ENCODE results near the gene INSYN2B. TPM values are rescaled to one million over a fixed set of nuclear protein-coding genes. Genes with fewer than 3 reads are reported as not detected.

Gene INSYN2B
- total RNA-seq, 1 experiment from 2014 or later, result not detected

DNA sequence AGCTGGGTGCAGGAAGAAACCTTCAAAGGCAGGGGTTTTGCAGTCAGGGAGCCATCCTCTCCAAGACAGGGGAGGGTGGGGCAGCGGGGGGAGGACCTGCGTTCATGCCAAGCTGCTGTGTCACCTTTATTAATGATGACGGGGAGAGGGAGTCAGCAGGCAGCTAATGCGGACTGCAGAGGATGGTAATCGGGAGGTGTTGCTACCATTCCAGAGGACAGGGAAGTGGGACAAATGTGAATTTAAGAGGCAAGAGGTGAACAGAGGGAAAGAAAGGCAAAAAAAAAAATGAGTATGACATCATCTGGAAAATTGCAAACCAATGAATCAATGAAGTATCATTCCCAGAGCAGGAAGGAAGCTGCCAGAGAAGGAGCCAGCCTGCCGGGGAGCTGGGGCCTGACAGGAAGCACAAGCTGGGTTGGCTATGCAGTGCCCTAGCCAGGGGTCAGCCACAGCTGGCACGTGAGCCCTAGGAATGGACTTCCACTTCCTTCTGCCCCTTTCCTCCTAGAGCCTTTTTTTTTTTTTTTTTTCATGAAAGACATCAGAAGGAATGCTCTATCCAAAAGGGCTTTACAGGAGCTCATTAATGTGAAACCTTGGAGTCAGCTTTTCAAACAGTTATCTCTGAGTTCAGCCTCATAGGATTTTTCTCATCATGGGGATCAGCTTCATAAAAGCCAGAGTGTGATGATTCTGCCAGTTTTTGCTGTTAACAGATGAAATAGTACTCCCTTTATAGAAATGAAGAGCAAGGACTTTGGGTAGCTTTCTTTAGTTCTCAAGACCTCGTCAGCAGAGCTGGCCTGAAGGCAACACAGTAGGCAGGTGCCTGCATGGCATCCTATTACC is 9.2 kb downstream of the INSYN2B start:
- no peak for TF ChIP-seq RELA (CRISPR knock-in tag; IDR thresholded peaks at IDR 0.05; ENCODE audit: borderline replicate concordance)
- TF ChIP-seq, protein P1, sequence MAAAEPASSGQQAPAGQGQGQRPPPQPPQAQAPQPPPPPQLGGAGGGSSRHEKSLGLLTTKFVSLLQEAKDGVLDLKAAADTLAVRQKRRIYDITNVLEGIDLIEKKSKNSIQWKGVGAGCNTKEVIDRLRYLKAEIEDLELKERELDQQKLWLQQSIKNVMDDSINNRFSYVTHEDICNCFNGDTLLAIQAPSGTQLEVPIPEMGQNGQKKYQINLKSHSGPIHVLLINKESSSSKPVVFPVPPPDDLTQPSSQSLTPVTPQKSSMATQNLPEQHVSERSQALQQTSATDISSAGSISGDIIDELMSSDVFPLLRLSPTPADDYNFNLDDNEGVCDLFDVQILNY (CRISPR knock-in tag; IDR thresholded peaks at IDR 0.05), result no peak
- TF ChIP-seq, protein P2, sequence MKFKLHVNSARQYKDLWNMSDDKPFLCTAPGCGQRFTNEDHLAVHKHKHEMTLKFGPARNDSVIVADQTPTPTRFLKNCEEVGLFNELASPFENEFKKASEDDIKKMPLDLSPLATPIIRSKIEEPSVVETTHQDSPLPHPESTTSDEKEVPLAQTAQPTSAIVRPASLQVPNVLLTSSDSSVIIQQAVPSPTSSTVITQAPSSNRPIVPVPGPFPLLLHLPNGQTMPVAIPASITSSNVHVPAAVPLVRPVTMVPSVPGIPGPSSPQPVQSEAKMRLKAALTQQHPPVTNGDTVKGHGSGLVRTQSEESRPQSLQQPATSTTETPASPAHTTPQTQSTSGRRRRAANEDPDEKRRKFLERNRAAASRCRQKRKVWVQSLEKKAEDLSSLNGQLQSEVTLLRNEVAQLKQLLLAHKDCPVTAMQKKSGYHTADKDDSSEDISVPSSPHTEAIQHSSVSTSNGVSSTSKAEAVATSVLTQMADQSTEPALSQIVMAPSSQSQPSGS (CRISPR knock-in tag; IDR thresholded peaks at IDR 0.05; ENCODE audit: borderline replicate concordance, low read depth), result no peak
- TF ChIP-seq MXD4 (CRISPR knock-in tag; IDR thresholded peaks at IDR 0.05; ENCODE audit: borderline replicate concordance), result no peak
- TF ChIP-seq MYBL2 (CRISPR knock-in tag; IDR thresholded peaks at IDR 0.05), result no peak
- TF ChIP-seq SMAD4 (CRISPR knock-in tag; IDR thresholded peaks at IDR 0.05), result no peak
- no peak for TF ChIP-seq SMAD3 (CRISPR knock-in tag; IDR thresholded peaks at IDR 0.05; ENCODE audit: borderline replicate concordance)
- no peak for TF ChIP-seq NR3C1 (CRISPR knock-in tag; conservative IDR thresholded peaks at IDR 0.05; ENCODE audit: low read depth)
- no peak for TF ChIP-seq GABPB1 (CRISPR knock-in tag; IDR thresholded peaks at IDR 0.05)
- TF ChIP-seq IRF1 (CRISPR knock-in tag; IDR thresholded peaks at IDR 0.05), result no peak
- TF ChIP-seq CREB1 (CRISPR knock-in tag; IDR thresholded peaks at IDR 0.05), result no peak
- no peak for TF ChIP-seq NFE2L1 (CRISPR knock-in tag; IDR thresholded peaks at IDR 0.05)
- POLR2A ChIA-PET, result interaction anchor here (1.4 kb wide), 1 partner anchor 22 kb away, joined by 4 read pairs; no protein-coding TSS in a partner anchor
- Mint-ChIP-seq H3K27me3 (ENCODE audit: low read depth) (peaks cover 7% of the 10 kb centered on the region), H3K27ac (no peak overlapping the region), H3K36me3 (no peaks in the 10 kb centered on the region), H3K9me3 (no peaks in the 10 kb centered on the region), H3K4me3 (no peak overlapping the region), H3K4me1 (peaks cover 11% of the 10 kb centered on the region)
- DNase-seq (ENCODE audit: low spot score) (no peak), ATAC-seq (peak; percentile 53)
- CTCF ChIA-PET, result interaction anchor here (0.7 to 2.0 kb wide), 7 partner anchors 9 to 564 kb away, joined by 3 to 48 read pairs (median 5); partner anchors contain the start of gene INSYN2B

GRCh38 chr5:169970339-169970738 is 10.0 kb downstream of the INSYN2B start:
- H3K27ac Mint-ChIP-seq, result no peak overlapping the region
- ChIA-PET POLR2A (no interaction called here), CTCF (interaction anchor here (1.3 to 2.0 kb wide), 3 partner anchors 10 to 268 kb away, joined by 5 to 48 read pairs (median 12); partner anchors contain the start of gene INSYN2B)
- no peak overlapping the region for H3K4me3 Mint-ChIP-seq
- TF ChIP-seq ZNF512 (CRISPR knock-in tag; IDR thresholded peaks at IDR 0.05; ENCODE audit: borderline replicate concordance) (no peak), PRRX2 (CRISPR knock-in tag; IDR thresholded peaks at IDR 0.05) (no peak), ATF1 (CRISPR knock-in tag; IDR thresholded peaks at IDR 0.05) (no peak), ATF3 (CRISPR knock-in tag; conservative IDR thresholded peaks at IDR 0.05) (no peak), IRF2 (CRISPR knock-in tag; IDR thresholded peaks at IDR 0.05; ENCODE audit: borderline replicate concordance, low read depth) (no peak), ZMAT4 (CRISPR knock-in tag; IDR thresholded peaks at IDR 0.05) (no peak), ETV6 (CRISPR knock-in tag; IDR thresholded peaks at IDR 0.05) (no peak), E2F1 (CRISPR knock-in tag; IDR thresholded peaks at IDR 0.05) (no peak), TCF7 (CRISPR knock-in tag; IDR thresholded peaks at IDR 0.05; ENCODE audit: low read depth) (no peak), SOX15 (CRISPR knock-in tag; IDR thresholded peaks at IDR 0.05) (no peak)
- TF ChIP-seq, protein P3, sequence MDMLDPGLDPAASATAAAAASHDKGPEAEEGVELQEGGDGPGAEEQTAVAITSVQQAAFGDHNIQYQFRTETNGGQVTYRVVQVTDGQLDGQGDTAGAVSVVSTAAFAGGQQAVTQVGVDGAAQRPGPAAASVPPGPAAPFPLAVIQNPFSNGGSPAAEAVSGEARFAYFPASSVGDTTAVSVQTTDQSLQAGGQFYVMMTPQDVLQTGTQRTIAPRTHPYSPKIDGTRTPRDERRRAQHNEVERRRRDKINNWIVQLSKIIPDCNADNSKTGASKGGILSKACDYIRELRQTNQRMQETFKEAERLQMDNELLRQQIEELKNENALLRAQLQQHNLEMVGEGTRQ (CRISPR knock-in tag; IDR thresholded peaks at IDR 0.05), result no peak
- TF ChIP-seq, protein P4, sequence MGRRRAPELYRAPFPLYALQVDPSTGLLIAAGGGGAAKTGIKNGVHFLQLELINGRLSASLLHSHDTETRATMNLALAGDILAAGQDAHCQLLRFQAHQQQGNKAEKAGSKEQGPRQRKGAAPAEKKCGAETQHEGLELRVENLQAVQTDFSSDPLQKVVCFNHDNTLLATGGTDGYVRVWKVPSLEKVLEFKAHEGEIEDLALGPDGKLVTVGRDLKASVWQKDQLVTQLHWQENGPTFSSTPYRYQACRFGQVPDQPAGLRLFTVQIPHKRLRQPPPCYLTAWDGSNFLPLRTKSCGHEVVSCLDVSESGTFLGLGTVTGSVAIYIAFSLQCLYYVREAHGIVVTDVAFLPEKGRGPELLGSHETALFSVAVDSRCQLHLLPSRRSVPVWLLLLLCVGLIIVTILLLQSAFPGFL (CRISPR knock-in tag; IDR thresholded peaks at IDR 0.05; ENCODE audit: borderline replicate concordance), result no peak
- ATAC-seq, result no peak
- no peak for DNase-seq (ENCODE audit: low spot score)
- H3K27me3 Mint-ChIP-seq (ENCODE audit: low read depth), result no peaks in the 10 kb centered on the region; the same call in 1 of the 2 replicates
- no peaks in the 10 kb centered on the region for H3K36me3 Mint-ChIP-seq
- H3K4me1 Mint-ChIP-seq, result peaks cover 8% of the 10 kb centered on the region
- H3K9me3 Mint-ChIP-seq, result no peaks in the 10 kb centered on the region

Data from WTC11 (cell line).